ENCODE results near the gene PTPRK.

Gene PTPRK

GRCh38 chr6:127946388-127946787 lies 574.0 kb downstream of the PTPRK start:
- no peak for TF ChIP-seq BACH2 (CRISPR knock-in tag; IDR thresholded peaks at IDR 0.05; ENCODE audit: borderline replicate concordance)
- TF ChIP-seq ZNF70 (CRISPR knock-in tag; IDR thresholded peaks at IDR 0.05), result no peak

GRCh38 chr6:127945434-127946097 lies 574.8 kb downstream of the PTPRK start:
- no peak for ATAC-seq
- no peak for TF ChIP-seq TCF4 (CRISPR knock-in tag; IDR thresholded peaks at IDR 0.05; ENCODE audit: borderline replicate concordance)
- TF ChIP-seq TSHZ2 (CRISPR knock-in tag; IDR thresholded peaks at IDR 0.05), result no peak
- no peak for TF ChIP-seq BACH2 (CRISPR knock-in tag; IDR thresholded peaks at IDR 0.05; ENCODE audit: borderline replicate concordance)
- no peak for TF ChIP-seq PPARA (CRISPR knock-in tag; IDR thresholded peaks at IDR 0.05; ENCODE audit: borderline replicate concordance)
- TF ChIP-seq ZNF8 (CRISPR knock-in tag; IDR thresholded peaks at IDR 0.05), result no peak
- TF ChIP-seq ZNF565 (CRISPR knock-in tag; conservative IDR thresholded peaks at IDR 0.05; ENCODE audit: low read depth), result no peak
- no peak for TF ChIP-seq GLIS3 (CRISPR knock-in tag; IDR thresholded peaks at IDR 0.05)
- no peak for TF ChIP-seq RARB (CRISPR knock-in tag; IDR thresholded peaks at IDR 0.05)
- no peak for TF ChIP-seq ZFP30 (CRISPR knock-in tag; IDR thresholded peaks at IDR 0.05)
- no peak for TF ChIP-seq CSRNP3 (CRISPR knock-in tag; IDR thresholded peaks at IDR 0.05)
- TF ChIP-seq ISL1 (CRISPR knock-in tag; IDR thresholded peaks at IDR 0.05), result no peak
- no peak for TF ChIP-seq SNAI2 (CRISPR knock-in tag; IDR thresholded peaks at IDR 0.05)
- TF ChIP-seq POU6F1 (CRISPR knock-in tag; IDR thresholded peaks at IDR 0.05; ENCODE audit: borderline replicate concordance, low read depth), result no peak
- no peak for TF ChIP-seq OSR1 (CRISPR knock-in tag; IDR thresholded peaks at IDR 0.05)
- no peak for TF ChIP-seq ZC3H10 (CRISPR knock-in tag; IDR thresholded peaks at IDR 0.05)

More at GRCh38 chr6:127946388-127946787, 574.0 kb downstream of the PTPRK start:
- no peak for ATAC-seq

GRCh38 chr6:127941228-127941627 lies 579.2 kb downstream of the PTPRK start:
- no peak for TF ChIP-seq ZNF565 (CRISPR knock-in tag; conservative IDR thresholded peaks at IDR 0.05; ENCODE audit: low read depth)
- TF ChIP-seq ESRRG (CRISPR knock-in tag; IDR thresholded peaks at IDR 0.05), result no peak
- TF ChIP-seq RARB (CRISPR knock-in tag; IDR thresholded peaks at IDR 0.05), result no peak
- no peak for TF ChIP-seq PPARA (CRISPR knock-in tag; IDR thresholded peaks at IDR 0.05; ENCODE audit: borderline replicate concordance)
- TF ChIP-seq ISL1 (CRISPR knock-in tag; IDR thresholded peaks at IDR 0.05), result no peak
- no peak for TF ChIP-seq BACH2 (CRISPR knock-in tag; IDR thresholded peaks at IDR 0.05; ENCODE audit: borderline replicate concordance)
- no peak for ATAC-seq

GRCh38 chr6:127939442-127940066 lies 580.8 kb downstream of the PTPRK start:
- peak; percentile 50 for ATAC-seq
- TF ChIP-seq RARB (CRISPR knock-in tag; IDR thresholded peaks at IDR 0.05), result no peak
- TF ChIP-seq BACH2 (CRISPR knock-in tag; IDR thresholded peaks at IDR 0.05; ENCODE audit: borderline replicate concordance), result no peak
- no peak for TF ChIP-seq ZNF70 (CRISPR knock-in tag; IDR thresholded peaks at IDR 0.05)
- TF ChIP-seq ZFP3 (CRISPR knock-in tag; IDR thresholded peaks at IDR 0.05), result no peak
- TF ChIP-seq PPARA (CRISPR knock-in tag; IDR thresholded peaks at IDR 0.05; ENCODE audit: borderline replicate concordance), result no peak
- TF ChIP-seq TSHZ2 (CRISPR knock-in tag; IDR thresholded peaks at IDR 0.05), result no peak
- no peak for TF ChIP-seq ESRRG (CRISPR knock-in tag; IDR thresholded peaks at IDR 0.05)
- TF ChIP-seq TCF4 (CRISPR knock-in tag; IDR thresholded peaks at IDR 0.05; ENCODE audit: borderline replicate concordance), result no peak
- TF ChIP-seq TOX (CRISPR knock-in tag; IDR thresholded peaks at IDR 0.05; ENCODE audit: borderline replicate concordance), result no peak
- TF ChIP-seq POU6F1 (CRISPR knock-in tag; IDR thresholded peaks at IDR 0.05; ENCODE audit: borderline replicate concordance, low read depth), result no peak
- no peak for TF ChIP-seq CREB5 (CRISPR knock-in tag; IDR thresholded peaks at IDR 0.05; ENCODE audit: low read depth)
- no peak for TF ChIP-seq OSR1 (CRISPR knock-in tag; IDR thresholded peaks at IDR 0.05)
- TF ChIP-seq ISL1 (CRISPR knock-in tag; IDR thresholded peaks at IDR 0.05), result no peak
- no peak for TF ChIP-seq ZNF8 (CRISPR knock-in tag; IDR thresholded peaks at IDR 0.05)
- TF ChIP-seq SNAI2 (CRISPR knock-in tag; IDR thresholded peaks at IDR 0.05), result no peak
- TF ChIP-seq ZNF565 (CRISPR knock-in tag; conservative IDR thresholded peaks at IDR 0.05; ENCODE audit: low read depth), result no peak
- no peak for TF ChIP-seq ZC3H10 (CRISPR knock-in tag; IDR thresholded peaks at IDR 0.05)

Data from SK-N-SH treated with all-trans-retinoic acid at 6 μM for 48 hours (cell line).